NAMALWA (cell line): ENCODE data around the gene THSD8.

Experiments used
- DNase-seq: peaks from one replicate; pipeline ENCODE4 v3.0.0-alpha.2; 2015; ENCODE audit warnings: low spot score

The THSD8 gene

DNA sequence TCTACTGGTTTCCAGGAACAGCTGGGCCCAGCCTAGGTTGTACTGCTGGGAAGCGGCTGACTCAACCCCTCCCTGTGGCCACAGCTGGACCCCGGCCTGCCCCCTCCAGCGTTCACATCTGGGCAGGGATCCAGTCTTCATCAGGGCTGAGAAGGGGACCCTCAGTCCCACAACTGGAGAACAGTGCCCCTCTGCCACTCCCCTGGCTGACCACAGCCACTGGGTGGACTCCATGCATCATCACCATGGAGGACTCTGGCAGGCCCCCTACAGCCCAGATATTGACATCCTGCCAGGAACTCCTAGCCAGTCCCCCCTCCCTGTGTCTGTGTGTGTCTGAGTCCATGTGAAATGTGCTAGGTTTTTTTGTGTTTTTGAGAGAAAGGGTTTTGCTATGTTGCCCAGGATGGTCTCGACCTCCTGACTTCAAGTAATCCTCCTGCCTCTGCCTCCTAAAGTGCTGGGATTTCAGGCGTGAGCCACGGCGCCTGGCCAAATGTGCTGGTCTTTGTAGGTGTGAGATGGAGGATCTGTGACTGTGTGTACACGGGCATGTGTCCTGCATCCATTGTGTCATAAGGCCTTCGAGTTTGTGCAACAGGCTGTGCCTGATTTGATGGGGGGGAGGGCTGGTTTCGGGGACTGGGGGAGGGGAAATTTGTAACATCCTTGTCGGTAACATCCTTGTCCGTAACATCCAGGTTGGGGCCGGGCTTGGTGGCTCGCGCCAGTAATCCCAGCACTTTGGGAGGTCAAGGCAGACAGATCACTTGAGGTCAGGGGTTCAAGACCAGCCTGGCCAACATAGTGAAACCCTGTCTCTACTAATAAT, 22.5 kb upstream of the THSD8 start:
- DNase-seq: no peak

DNA sequence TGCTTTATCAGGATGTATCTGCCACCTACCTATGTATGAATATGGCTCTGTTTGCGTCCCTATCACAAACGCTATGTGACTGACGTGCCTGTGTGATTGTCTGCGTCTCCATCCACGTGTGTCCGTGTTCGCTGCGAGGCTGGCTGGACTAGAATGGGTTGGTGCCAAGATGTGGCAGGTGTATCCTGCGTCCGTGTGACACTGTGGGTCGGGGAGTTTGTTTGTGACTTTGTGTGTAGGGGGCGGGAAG, 19.8 kb upstream of the THSD8 start:
- peak; percentile 75 for DNase-seq

DNA sequence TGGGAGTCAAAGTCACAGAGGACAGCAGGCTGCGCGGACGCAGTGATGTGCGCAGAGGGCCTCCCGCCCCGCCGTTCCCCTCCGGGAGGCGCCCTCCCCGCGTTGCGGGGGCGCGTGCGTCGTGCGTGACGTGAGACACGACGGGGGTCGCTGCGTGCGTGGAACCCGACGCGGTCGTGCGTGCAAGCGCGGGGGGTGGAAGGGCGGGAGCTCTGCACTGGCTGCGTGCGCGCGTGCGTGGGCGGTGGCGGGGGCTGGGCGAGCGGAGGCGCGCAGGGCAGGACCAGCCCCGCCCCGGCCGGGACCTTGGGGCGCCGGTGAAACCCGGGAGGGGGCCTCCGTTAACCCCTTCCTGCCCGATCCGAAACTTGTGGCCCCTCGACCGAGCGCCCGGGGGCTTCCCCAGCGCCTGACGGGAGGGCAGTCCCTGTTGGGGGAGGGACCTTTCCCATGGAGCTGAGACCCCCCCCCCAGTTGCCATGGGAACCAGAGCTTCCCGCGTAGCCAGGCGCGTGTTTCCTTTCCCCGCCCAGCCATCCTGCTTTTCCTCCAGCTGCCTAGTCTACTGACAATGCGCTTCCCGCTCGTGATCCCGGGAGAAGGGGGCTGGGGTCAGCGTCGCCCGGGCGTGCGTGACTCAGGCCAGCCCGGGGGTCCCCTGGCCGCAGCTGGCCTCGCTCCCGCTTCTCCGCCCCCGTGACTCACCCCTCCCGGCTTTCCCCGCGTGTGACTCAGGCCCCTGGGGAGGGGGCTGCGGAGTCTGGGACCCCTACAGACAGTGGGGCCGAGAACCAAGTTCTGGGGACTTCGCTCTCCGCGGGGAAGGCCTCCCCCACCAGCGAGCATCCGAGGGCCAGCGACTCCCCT, 19.2 kb upstream of the THSD8 start:
- no peak for DNase-seq

DNA sequence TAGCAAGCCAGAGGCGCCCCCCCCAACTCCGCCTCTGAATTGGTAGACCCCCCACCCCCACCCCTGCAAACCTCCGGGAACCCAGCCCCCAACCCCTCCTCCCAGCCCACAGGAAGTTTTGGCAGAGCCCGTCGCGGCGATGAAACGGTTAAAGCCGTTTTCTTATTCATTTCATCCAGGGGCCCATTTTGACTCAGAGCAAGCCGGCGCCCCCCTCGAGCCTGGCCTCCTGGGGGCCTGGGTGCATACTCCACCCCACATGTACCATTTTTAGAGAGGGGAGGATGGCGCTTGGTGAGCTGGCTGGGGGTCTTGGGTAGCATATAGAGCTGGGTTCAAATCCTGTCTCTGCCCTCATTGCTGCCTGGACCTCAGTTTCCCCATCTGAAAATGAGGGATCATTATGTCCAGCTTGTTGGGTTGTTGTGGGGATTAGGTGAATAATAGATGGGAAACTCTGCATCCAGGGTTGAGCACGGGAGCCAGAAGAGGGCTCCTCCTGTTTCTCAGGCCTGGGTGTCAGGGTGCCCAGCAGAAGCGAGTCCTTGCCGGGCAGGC, 18.5 kb upstream of the THSD8 start:
- no peak for DNase-seq

DNA sequence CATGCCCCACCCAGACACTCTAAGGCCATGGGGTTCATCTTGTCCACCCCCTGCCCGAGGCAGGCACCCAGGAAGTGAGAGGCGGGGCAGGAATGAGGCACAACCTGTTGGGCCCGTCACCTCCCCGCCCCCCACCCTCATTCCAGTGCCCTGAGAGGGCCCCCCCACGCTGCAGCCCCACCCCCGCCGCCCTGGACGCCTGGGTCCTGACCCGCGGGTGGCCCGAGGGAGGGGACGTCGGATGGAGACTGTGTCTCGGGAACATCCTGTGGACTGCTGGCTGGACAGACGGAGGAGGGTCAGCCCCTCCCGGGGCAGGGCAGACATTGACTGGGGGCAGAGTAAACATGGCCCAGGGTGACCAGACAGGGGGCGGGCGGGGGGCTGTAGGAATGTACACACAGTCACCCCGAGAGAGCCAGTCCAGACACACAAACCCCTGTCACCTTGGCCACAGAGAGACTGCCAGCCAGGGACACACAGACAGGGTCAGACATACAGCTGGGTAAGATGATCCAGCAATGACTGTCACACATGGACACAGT, 17.9 kb upstream of the THSD8 start:
- no peak for DNase-seq

DNA sequence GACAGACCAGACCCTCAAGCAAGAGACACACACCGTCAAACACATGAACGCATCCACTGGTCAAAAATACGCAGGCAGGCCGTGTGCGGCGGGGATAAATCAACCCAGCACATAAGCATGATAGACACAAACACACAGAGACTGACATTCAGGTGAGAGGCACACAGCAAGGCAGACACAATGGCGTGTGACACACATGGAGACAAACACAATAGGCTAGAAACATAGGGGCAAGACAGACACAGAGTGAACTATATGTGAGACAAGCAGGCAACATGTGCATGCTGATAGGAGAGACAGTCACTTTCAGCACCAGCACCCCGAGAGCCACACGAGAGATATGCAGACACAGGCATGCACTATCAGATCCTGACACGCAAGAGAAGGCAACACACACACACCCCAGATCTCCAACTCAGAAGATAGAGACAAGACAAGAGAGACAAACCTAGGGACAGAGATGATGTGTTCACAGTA, 17.4 kb upstream of the THSD8 start:
- DNase-seq: peak; percentile 56

DNA sequence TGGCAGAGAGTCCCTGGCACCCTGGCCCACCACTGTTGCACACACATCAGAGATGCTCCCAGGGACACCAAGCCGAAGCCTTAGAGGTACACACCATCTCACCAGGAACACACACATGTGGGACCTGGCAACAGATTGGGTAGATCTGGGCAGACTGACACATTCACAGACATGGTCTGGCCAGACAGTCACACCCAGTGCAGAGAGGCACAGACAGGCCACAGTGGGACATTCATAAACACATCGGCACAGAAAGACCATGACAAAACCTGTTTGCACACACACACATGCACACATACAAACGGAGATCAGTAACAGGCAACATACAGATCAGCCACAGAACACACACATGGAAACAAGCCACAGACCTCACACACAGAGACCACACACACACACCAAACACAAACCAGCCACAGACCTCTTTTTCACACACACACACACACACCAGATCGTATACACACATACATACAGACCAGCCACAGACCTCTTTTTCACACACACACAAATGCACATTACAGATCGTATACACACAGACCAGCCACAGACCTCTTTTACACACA, 16.9 kb upstream of the THSD8 start:
- DNase-seq: no peak

DNA sequence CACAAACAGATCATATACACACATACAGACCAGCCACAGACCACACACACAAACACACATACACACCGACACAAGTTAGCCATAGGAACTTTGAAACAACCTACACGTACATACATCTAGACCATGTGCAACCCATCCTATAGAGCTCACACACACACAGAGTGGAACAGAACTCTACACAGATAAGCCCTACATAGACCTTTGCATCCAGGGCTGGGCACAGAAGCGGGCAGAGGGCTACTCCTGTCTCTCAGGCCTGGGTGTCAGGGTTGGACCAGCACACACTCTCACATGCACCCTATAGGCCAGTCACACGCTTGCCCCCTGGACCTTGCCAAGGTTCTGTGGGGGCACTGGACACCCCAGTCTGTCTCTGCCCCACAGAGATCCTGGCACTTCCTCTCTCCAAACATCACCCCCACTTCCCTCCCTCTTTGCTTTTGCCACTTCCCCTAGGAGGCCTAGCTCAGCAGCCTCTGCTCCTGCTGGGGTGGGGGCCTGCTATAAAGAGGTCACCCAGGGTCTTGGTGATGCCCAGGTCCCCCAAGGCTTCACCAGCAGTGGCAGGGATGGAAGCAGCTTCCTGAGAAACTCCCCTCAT, 16.3 kb upstream of the THSD8 start:
- no peak for DNase-seq

DNA sequence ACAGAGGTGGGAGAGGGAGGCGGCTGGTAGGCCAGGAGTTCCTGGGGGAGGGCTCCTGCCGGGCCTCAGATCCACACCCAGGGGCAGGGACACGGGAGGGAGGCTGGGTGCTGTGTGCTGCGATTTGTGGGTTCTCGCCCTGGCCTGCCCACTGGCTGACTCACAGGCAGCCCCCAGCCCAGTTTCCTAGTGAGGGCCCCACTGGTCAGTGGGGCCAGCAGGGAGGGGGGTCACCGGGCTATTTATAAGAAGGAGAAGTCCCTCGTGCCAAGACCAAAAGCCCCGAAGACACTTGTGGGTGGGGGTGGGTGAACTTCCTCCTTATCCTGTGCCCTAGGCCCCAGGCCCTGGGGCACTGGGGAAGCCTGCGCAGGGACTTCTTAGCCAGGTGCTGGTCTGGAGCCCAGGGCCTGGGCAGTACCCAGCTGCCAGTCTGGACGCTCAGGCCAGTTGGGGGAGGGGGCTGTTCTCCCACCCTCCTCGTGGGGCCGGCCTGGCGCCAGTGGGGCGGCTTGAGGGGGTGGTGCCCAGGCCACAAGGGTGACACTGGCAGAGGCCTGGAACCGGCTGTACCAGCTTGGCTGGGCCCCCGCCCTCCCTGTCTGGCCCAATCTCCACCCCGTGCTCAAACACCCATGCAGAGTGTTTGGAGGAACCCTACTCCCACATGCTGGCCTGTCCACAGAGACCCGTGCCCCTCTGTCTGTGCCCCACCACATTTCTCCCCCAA, 15.6 kb upstream of the THSD8 start:
- peak; percentile 54 for DNase-seq

DNA sequence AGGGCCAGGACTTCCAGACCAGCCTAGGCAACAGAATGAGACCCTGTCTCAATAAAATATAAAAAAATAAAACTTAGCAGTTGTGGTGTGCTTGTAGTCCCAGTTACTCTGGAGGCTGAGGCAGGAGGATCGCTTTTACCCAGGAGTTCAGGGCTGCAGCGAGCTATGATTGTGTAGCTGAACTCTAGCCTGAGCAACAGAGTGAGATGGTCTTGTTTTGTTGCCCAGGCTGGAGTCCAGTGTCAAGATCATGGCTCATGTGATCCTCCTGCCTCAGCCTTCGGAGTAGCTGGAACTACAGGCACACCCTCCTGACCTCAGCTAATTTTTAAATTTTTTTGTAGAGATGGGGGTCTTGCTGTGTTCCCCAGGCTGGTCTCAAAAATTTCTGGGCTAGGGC, 14.9 kb upstream of the THSD8 start:
- DNase-seq: no peak

DNA sequence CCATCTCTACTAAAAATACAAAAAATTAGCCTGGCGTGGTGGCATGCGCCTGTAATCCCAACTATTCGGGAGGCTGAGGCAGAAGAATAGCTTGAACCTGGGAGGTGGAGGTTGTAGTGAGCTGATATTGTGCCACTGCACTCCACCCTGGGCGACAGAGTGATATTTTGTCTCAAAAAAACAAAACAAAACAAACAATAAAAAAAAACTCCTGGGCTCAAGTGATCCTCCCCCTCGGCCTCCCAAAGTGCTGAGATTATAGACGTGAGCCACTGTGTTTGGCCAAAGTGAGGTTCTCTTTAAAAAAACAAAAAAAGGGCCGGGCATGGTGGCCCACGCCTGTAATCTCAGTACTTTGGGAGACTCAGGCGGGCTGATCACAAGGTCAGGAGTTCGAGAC, 14.4 kb upstream of the THSD8 start:
- DNase-seq: no peak

DNA sequence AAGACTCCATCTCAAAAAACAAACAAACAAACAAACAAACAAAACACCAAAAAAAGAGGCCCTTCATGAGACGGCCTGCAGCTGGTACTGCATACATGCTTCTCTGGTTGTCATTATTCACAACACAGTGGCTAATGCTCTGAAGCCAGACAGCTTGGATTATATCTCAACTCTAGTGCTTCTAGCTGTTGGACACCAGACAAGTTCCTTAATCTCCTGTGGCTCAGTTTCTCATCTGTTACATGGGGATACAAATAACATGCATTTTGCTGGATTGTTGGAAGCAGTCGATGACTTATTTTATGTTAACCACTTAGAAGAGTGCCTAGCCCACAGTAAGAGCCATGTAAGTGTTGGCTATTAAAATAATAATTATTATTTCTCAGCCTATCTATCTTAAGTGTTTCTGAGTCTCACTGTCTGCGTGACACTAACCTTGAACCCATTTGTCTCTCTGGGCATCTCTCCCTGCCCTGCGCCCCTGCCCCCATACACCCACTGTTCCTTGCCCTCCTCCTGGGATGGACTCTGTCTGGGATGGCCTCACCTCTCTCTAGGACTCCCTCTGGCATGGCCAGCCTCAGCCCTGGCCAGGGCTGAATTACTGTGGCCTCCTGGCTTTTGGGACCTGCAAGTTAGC, 13.7 kb upstream of the THSD8 start:
- peak; percentile 57 for DNase-seq

DNA sequence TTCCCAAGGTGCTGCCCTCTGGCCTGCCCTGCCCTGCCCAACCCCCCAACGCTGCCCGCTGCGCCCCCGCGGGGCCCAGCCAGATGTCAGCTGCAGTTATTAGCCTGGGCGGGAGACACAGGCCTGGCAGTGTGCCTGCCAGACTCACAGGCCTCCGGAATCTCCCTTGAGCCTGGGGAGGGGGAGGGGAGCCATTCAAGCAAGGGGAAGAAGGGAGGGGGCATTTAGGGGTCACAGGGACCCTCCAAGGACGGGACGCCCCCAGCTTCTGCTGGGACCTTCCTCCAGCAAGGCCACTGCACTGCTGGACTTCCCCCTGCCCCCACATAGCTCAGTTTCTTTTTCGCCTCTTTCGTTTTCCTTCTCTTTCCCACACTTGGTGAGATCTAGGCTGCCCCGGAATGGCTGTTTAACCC, 13.2 kb upstream of the THSD8 start:
- peak; percentile 78 for DNase-seq

DNA sequence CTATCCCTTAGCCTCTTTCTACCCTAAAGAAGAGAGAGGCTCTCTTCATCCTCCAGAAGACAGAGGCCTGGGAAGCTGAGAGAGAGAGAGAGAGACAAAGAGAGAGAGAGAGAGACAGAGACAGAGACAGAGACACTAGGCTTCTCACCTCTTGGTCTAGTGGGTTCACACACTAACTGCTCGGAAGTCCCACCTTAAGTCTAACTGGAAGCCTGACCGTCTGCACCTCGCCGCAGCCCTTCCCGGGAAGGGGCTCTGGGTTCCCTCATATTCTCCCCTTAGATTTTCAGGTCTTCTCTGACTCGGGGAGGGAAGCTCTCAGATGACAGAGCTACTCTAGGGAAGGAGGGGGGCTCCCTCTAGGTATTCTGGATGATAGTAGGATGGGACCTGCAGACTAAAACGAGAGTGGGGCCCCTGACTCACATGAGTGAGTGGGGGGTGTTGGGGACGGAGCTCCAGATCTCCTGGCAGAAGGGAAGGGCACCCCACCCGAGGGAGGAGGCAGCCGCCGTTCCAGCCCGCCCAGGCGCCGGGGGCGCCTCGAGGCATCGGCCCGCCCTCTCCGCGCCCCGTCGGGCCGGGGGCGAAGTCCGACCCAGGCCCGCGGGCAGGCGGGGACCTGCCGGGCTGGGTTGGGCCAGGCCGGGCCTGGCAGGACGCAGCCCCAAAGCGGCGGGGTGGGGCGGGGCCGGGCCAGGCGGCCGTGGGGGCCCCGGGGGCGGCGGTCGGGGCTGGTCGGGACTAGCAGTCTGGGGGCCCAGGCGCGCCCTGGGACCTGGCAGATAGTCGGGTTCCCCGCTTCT, 12.6 kb upstream of the THSD8 start:
- DNase-seq: peak; percentile 64

DNA sequence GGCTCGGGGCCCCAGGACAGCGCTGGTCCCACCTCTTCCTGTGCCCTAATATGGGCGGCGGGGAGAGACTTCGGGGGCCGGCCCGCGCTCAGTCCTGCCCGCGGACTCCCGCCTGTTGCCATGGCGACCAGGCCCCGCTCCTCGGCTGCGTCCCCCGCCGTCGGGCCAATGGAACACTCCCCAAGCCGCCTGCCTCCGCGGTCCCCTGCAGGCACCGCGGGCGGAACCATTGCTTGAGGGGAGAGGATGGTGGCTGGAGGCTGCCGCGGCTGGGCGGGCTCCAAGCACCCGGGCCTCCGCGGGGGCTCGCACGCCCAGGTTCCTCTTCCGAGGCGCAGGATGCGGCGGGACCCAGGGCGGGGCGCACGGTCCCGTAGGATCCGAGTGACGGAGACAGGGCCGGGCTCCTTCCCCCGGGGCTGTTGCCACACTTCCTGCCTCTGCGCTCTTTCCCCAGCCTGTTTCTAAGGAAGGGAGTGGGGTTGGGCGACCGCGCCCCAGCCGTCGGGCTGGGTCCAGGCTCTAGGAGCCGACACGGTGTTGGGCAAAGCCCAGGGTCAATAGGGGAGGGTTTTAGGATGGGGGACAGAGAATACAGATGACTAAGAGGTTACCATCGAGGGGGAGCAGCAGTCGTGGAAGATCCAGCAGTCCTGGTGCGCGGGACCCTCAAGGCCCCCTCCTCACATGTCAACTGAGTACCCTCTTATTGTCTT, 11.8 kb upstream of the THSD8 start:
- peak; percentile 98 for DNase-seq

DNA sequence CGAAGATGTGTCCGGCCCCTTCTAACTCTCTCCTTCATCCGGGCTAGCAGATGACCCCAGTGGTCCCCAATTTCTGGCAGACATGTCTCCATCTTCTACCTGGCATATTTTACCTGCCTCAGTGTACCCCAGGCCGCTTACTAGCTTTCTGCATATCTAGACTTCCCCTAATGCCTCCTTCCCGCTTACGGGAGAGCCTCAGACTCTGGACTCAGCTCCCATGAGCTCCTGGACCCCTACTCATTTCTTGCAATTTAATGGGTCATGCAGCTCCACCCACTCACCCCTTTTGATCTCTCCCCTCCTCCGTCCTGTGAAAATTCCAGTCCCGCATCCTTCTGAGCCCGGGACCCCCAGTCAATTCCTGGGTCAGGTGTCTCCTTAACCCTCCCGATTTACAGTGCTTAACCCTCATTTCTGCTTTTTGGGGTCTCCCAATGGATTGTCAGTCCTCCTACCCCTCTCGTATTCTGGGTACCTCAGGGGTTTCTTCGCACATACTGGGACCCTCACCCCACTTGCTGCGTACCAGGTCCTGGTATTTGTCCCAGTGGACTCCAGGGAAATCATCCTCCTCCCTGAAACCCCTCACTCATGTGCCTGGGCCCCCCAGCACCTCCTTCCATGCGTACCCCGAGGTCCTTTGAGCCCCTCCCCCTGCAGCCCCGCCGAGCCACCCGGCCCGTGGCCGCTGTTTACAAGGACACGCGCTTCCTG, 11.1 kb upstream of the THSD8 start:
- DNase-seq: no peak

DNA sequence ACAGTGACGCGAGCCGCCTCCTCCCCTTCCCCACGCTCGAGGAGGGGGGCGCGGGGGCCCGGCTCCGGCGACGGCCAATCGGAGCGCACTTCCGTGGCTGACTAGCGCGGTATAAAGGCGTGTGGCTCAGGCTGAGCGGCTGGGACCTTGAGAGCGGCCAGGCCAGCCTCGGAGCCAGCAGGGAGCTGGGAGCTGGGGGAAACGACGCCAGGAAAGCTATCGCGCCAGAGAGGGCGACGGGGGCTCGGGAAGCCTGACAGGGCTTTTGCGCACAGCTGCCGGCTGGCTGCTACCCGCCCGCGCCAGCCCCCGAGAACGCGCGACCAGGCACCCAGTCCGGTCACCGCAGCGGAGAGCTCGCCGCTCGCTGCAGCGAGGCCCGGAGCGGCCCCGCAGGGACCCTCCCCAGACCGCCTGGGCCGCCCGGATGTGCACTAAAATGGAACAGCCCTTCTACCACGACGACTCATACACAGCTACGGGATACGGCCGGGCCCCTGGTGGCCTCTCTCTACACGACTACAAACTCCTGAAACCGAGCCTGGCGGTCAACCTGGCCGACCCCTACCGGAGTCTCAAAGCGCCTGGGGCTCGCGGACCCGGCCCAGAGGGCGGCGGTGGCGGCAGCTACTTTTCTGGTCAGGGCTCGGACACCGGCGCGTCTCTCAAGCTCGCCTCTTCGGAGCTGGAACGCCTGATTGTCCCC, 10.4 kb upstream of the THSD8 start, which contains the start of gene JUNB:
TSS of gene JUNB (plus strand) at position 142 of the 706 bp plus-strand sequence. CDS start at position 428, 286 bp downstream.
- DNase-seq: peak; percentile 96
